Measurements from ENCODE around the gene TGFBR1.
A peak's percentile ranks its signal among the peaks of the same experiment; 100 is the strongest.

Gene TGFBR1

GRCh38 chr9:99071313-99072039, 33.4 kb upstream of the TGFBR1 start:
- no peak for TF ChIP-seq CTCF (conservative IDR thresholded peaks at IDR 0.05; ENCODE audit: low read depth, low read length)
- peak; percentile 53 for DNase-seq (ENCODE audit: low read depth)
- no peak overlapping the region for H3K4me3 ChIP-seq (ENCODE audit: low read depth, low read length)

GRCh38 chr9:99072040-99072394, 32.9 kb upstream of the TGFBR1 start:
- no peak for TF ChIP-seq CTCF (conservative IDR thresholded peaks at IDR 0.05; ENCODE audit: low read depth, low read length)
- H3K4me3 ChIP-seq (ENCODE audit: low read depth, low read length): no peak overlapping the region
- no peak for DNase-seq (ENCODE audit: low read depth)

DNA sequence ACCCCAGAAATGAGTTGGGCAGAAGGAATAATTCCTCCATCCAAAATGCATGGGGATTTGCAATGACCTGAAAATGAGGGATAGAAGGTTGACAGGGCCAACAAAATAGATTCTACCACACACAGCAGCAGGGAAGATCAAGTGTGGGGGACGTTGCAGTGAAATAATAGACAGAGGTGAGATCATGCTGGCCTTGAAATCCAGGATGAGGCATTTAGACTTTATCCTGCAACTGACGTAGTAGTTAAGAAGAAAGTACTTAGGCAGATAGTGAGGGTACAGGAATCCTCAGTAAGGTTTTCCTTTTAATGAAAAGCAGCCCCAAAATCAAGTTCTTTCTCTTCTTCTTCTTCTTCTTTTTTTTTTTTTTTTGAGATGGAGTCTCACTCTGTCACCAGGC, 31.6 kb upstream of the TGFBR1 start:
- no peak for TF ChIP-seq CTCF (conservative IDR thresholded peaks at IDR 0.05; ENCODE audit: low read depth, low read length)
- DNase-seq (ENCODE audit: low read depth): no peak
- H3K4me3 ChIP-seq (ENCODE audit: low read depth, low read length): no peak overlapping the region

DNA sequence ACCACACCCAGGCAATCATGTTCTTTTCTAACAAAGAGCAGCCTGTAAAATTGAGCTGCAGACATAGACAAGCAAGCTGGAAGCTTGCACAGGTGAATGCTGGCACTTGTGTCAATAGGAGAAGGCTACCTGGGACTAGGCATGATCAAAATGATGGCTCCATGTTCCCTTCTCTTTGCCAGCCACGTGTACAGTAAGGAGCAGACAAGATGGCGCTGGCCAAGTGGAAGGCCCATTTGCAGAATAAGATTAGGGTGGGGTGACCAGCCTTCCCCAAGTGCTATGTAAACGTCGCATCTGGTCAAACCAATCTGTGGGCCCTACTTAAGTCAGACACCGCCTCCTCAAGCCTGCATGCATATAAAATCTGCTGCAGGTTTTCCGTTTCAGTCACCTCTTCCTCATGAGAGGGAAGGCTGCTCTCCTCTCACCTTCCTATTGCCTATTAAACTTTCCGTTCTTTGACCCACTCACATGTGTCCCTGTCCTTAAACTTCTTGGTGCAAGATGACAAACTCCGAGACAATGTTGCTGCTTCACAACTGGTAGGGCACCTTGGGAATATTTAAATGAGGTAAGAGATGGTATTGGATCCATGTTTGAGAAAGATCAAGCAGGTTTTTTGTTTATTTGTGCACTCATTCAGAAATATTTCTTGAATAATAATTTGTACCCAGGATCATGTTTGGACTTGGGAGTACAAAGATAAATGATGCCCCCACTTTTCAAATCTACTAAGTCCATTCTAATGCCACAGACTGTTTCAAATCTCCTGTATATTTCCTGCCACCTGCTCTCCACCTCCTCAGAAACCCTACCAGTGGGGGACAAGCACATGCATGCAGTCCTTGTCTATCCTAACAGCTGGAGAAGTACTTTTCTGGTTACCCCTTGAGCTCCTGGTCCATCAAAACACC, 30.7 kb upstream of the TGFBR1 start:
- no peak for TF ChIP-seq CTCF (conservative IDR thresholded peaks at IDR 0.05; ENCODE audit: low read depth, low read length)
- no peak for DNase-seq (ENCODE audit: low read depth)
- H3K4me3 ChIP-seq (ENCODE audit: low read depth, low read length): no peak overlapping the region

DNA sequence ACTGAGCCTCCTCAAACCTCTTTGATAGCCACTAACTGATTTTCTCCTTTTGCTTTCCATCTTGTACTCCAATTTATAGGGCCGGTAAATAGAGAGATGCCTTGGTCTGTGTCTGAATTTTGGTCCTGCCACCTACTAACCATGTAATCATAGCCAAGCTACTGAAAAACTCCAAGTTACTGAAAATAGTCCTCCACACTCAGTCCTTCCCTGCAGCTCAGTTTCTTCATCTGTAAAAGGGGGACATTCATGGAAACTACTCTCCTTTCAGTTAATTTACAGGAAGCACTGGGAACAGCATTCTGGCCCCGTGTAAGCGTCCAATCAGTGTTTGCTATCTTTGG, 30.0 kb upstream of the TGFBR1 start:
- no peak overlapping the region for H3K4me3 ChIP-seq (ENCODE audit: low read depth, low read length)
- no peak for TF ChIP-seq CTCF (conservative IDR thresholded peaks at IDR 0.05; ENCODE audit: low read depth, low read length)
- DNase-seq (ENCODE audit: low read depth): no peak

- peak; percentile 37 for DNase-seq (ENCODE audit: low read depth)
- no peak overlapping the region for H3K4me3 ChIP-seq (ENCODE audit: low read depth, low read length)
- TF ChIP-seq CTCF (conservative IDR thresholded peaks at IDR 0.05; ENCODE audit: low read depth, low read length): no peak
These were observed 29.5 kb upstream of the TGFBR1 start for GRCh38 chr9:99075246-99075912.
